NCI-H226 (cell line): ENCODE data around the gene RNF144A.

Experiments
- DNase-seq: peaks from one replicate; pipeline ENCODE4 v3.0.0-alpha.2; 2015

RNF144A gene

DNA sequence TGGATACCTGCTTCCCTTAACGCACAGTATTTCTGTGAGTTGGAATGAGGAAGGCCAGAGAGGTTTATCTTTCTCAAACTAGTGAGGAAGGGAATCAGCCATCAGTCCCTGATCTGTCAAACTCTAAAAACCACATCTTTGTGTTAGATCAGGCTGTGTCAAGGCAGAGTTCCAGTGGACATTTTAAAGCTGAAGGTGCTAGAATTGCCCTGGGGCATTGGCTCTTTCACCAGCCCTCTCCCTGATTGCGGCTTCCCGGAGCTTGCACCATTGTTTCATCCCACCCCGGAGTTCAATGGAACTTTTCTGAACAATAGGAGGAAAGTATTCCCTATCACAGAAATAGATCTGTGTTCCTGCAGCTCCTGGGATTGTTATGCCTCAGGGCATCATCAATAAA, 110.2 kb downstream of the RNF144A start:
- DNase-seq: no peak

DNA sequence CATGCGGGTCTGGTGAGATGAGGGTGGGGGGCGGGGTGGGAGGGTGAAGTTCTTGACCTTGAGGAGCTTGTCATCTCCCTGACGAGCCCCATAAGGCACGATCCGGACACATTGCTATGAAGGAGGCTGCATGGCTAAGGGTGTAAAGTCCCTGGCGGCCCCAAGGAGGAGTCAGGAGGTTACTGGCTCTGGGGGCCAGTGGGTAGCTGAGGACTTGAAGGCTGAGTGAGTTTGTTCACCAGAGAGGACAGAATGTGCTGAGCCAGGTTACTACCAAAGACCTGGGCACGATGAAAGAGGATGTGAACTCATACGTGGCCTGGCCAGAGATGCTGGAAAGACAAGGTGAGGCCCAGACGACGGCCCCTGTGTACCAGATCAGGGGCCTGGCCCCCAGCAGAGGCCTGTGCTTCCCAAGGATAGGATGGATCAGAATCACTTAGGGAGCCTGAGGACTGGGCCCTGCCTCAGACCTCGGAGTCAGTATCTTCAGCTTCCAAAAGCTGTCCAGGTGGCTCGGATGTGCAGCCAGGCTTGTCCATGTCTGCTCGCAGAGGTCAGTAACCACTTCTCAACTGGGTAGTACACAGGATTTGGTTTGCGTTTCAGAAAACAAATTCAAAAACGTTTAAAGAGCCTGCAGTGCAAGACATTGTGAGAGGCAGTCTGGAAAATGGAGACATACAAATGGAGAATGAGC, 110.9 kb downstream of the RNF144A start:
- no peak for DNase-seq

GRCh38 chr2:7028846-7029245, 111.6 kb downstream of the RNF144A start:
- no peak for DNase-seq

DNA sequence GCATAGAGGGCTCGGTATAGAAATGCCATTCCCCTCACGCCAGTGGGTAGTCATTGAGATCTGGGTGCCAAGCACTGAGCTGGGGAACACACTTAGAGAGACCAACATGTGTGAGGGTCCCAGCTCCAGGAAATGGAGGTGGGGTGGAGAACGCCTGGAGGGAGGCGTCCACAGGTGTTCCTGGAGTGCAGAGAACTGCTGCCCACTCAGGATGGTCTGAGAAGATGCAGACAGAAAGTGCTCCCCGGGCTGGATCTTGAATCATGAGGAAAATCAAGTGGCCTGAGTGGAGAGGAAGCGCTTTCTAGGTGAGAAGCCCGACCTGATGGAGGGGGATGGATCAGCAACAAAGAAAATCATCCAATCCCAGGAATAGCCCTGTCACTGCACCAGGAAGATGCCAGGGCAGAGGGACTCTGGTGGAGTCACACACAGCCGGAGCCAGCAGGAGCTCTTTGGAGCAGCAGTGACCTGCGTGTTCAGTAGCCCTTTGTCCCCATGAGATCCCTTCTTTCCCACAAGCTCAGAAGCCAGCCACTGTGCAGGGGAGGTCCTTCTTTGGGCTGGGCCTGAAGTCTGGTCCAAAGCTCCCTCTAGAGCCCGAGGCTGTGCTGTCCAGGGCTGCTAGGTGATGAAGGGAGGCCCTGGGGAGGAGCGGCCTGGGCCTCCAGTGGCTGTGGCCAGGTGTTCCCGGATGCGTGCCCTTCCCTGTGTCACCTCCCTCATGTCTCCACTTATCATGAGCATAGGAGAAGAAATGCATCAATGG, 112.3 kb downstream of the RNF144A start:
- DNase-seq: no peak

DNA sequence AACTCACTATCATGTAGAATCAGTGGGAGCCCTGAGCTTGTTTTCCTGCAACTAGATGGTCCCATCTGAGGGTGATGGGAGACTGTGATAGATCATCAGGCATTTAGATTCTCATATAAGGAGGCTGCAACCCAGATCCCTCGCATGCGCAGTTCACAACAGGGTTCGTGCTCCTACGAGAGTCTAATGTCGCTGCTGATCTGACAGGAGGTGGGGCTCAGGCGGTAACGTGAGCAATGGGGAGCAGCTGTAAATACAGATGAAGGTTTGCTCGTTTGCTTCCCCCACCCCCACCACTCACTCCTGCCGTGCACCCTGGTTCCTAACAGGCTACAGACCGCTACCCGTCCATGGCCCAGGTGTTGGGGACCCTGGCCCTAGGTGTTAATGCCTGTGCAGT, 113.6 kb downstream of the RNF144A start:
- DNase-seq: no peak

GRCh38 chr2:7031547-7032245, 114.5 kb downstream of the RNF144A start:
- no peak for DNase-seq

- DNase-seq: no peak
Measured at GRCh38 chr2:7032371-7032770, 115.2 kb downstream of the RNF144A start.

DNA sequence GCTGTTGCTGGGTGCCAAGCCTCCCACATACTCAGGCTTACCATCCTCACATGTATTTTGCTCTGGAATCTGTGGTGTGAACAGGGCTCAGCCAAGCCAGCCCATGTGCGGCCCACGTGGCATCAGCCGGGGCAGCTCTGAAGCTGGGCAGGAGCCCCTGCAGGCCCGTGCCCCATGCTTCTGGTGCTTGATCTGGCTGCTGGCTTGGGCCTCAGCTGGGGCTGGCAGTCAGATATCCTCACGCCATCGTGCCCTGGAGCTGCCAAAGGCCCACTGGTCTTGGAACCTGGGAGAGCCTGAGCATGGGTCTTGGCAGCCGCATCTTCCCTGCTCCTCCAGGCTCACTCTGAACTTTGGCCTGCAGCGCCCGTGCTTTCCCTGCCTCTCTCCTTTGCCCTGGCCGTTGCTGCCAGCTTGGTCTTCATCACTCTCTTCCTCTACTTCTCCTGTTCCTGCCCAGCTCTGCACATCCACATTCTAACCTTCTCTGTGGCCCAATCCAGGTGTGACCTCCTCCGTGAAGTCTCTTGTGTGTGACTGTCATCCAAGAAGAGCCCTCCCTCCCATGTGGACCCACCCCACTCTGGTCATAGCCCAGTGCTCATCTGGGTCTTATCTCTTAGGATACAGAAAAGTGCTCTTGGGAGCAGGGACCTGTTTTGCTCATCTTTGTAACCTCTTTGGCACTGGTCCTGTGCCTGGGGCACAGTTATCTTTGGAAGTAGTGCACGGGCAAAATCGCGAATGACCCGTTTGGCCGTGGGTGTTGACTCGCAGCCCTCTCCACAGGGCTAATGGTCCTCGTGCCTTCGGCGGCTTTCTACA, 116.1 kb downstream of the RNF144A start:
- DNase-seq: no peak

DNA sequence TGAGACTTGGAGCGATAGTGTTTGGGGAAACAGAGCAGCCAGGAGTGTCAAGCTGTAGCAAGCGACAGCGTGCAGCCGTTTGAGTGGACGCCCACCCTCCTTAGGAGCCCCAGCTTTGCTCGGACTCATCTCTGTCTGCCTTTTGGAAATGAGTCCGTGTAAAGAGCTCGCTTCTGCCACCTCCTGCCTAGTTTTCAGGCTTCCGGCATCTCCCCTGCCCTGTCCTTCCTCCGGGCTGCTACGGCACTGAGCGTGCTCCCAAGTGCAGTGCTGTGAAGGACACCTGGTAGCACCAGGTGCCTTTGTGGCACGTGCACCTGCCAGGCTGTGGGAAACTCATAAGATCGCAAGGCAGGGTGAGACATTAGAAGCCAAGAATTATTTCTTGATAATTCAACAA, 117.1 kb downstream of the RNF144A start:
- no peak for DNase-seq

DNA sequence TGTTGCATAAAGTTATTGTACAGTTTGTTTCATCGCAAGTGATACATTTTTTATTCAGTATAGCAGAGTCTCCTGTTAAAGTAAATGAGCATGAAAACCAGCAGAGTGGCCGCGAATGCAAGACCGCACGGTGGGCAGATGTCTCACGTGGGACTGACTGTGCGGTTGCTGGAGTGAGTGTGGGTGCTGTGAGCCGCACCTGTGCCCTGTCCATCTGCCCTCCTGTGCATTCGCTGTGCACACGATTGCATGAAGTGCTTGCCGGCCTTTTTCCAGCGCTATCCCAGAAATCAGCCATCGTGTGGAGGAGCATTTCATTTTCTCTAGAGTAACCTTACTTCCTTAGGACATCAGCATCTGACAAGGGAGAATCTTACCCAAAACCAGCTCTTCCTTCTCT, 118.7 kb downstream of the RNF144A start:
- no peak for DNase-seq

DNA sequence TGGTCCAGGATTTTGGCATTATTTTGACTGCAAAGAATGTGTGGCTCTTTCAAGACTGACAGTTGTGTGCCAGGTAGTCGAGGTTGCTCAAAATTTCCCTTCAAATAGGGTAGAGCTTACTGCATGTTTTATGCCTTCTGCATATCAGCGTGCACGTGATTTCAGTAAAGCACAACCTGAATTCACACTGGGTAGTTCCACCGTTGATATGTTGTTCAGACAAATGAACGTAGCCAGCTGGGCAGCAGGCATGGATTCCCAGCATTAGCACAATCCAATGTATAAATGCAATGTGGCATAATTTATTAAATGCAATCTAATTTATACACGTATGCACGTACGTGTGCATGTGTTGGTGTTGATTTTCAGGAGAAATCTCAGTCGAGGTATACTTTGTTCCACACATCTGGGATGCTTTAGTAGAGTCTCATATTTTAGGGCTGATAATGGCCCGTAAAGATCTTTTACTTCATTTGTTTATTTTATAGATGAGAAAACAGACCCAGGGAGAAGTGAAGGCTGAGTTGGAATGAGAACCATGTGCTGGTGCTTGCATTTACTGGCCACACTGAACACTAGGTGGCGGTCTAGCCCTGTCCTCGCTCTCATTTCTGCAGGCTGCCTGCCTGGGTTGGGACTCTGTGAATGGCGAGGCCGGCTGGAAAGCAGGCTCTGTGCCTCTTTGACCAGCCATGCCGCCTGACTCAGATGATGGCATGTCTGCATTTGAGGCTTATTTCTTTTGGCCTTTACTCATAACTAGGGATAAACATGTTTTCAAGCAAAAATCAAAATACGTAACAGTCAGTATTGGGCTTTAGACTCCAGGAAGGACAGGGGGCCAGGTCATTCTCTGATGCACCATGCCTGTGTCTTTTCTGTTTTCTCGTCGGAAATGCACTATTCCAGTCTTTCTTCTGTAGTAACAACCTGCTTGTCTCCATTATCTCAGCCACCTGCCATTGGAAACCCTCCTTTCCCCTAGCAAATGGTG, 120.4 kb downstream of the RNF144A start:
- no peak for DNase-seq

- DNase-seq: no peak
Measured at GRCh38 chr2:7040547-7040946, 123.3 kb downstream of the RNF144A start.

GRCh38 chr2:7041421-7041820, 124.2 kb downstream of the RNF144A start:
- DNase-seq: no peak

- no peak for DNase-seq
Measured at GRCh38 chr2:7043690-7044089, 126.5 kb downstream of the RNF144A start.

DNA sequence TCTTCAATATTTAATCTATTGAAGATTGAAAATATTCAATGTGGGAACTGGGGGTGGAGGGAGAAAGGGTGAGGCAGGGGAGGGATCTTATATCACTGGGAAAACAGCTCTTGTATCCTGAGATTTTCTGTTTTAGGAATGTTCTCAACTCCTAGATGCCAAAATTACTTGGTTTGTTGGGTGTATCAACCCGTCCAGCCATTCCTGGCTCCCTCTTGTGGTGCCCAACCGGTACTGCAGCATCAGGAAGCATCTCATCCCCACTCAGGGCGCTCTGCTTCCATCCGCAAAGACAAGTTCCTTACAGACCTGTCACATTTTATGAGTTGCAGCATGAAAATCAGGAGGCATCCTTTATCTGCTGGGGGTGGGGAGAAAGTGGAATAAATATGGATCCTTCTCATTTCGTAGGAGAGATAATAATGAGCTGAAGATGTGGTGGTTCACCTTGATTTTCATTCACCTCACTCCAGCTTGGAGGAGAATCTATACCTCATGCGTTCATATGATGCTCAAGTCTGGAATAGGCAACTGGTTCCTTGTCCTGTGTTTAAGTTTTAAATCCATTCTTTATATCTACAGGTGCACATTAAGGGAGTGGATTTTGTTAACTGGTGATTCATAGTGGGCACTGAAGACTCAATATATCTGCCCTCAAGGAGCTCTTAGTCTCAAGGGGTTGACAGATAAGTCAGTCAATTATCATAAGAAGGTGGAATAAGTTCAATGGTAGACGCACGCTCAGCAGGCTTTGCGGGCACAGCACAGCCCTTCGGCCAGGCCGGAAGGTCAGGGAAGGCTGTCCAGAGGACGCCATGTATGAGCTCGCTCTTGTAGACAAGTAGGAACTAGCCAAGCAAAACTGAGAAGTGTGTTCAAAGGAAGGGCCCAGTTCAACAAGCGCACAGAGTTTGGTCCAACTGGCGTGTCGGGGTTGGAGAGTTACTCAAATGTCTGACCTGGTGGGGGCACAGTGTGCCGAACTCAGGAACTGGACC, 127.3 kb downstream of the RNF144A start:
- DNase-seq: peak; percentile 27

DNA sequence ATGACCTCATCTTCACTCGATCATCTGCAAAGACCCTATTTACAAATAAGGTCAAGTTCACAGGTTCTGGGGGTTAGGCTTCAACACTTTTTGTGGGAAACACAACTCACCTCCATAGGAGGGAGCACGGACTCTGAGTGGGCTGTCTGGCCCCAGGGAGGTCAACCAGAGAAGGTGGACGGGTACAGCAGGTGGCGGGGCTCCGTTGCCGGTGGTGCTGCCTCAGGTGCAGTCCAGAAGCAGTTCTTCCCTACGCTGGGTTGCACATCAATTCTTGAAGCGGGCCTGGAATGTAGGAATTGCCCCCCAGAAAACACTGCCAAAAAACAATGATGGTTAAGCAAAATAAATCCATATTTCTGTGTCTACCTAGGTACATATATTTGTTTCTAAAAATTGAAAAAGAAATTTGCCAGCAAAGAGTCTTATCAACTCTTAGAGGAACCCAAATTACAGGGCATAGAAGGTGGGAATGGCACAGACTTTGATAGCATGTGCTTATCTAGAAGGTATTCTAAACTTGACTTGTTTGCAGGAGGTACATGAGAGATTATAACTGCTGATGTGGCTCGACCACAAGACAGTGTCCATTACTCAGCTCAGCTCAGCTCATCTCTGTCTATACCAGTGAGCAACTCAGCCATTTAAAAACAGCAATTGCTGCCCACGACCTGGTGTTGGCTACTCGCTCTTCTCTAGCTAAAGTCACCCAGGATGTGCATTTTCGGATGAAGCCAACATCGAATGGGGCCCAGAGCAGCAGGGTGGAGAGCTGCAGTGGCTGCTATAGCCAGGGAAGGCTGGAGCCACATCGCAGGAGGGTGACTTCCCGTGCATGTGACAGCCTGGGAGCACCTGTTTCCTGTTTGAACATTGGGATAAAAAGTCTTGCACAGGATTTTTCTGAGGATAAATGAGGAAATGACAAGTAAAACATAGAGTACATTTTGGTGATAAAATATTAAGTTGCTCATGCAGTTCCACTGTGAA, 128.7 kb downstream of the RNF144A start:
- no peak for DNase-seq

GRCh38 chr2:7047661-7048060, 130.4 kb downstream of the RNF144A start:
- no peak for DNase-seq

- no peak for DNase-seq
Measured at GRCh38 chr2:7048762-7049294, 131.6 kb downstream of the RNF144A start.

DNA sequence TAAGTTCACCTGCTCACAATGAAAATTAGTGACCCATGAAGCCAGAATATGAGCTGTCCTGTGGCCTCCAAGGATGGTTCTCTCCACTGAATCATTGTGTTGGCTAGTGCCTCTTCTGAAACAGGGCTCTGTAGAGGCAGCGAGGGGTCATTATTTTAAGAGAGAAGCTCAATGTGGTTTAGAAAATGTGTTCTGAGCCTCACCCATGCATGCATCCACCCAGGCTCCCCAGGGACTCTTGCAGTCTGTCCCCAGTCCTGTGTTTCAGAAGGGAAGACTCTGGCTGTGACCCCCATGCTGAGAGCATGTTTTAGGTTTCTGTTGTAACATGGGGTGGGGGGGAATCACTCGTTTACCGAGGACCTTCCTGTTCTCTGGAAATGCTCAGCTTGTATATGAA, 135.2 kb downstream of the RNF144A start:
- no peak for DNase-seq
